Adrenal gland (tissue), 12 donors: ENCODE measurements around the gene C1orf216. TPM values are rescaled to one million over a fixed set of nuclear protein-coding genes. Genes with fewer than 3 reads are reported as not detected.

Experiments
- DNase-seq, 7 donors: peaks; one replicate each; pipeline ENCODE4 v3.0.0-alpha.2; 2019 to 2020
- H3K27ac ChIP-seq, 5 donors: fragments of 200-600 bp; sonication (generic) in 4 of 5; 1 replicate in 3 of 5; 2 replicates in 2 of 5; pipeline versions ENCODE4 v1.5.1 to v1.8.0; 2016 to 2020; ENCODE audit warnings: mild to moderate bottlenecking in 1 of 5
- H3K27me3 ChIP-seq: fragments of 200-600 bp; 2 replicates; pipeline ENCODE4 v1.8.0; 2021
- H3K36me3 ChIP-seq, 2 donors: fragments of 200-600 bp; replicated peaks in 1 of 2; 1 replicate in 1 of 2; 2 replicates in 1 of 2; pipeline versions ENCODE4 v1.5.1 to v1.8.0; 2018 to 2022
- H3K4me1 ChIP-seq, 2 donors: fragments of 200-600 bp; replicated peaks in 1 of 2; 1 replicate in 1 of 2; 2 replicates in 1 of 2; pipeline versions ENCODE4 v1.5.1 to v1.8.0; 2018 to 2021
- H3K4me3 ChIP-seq, 4 donors: fragments of 200-600 bp; sonication (generic) in 3 of 4; one replicate each; pipeline ENCODE4 v1.5.1; 2016 to 2018
- H3K9me3 ChIP-seq, 3 donors: fragments of 200-600 bp; sonication (generic) in 1 of 3; replicated peaks in 1 of 3; 1 replicate in 2 of 3; 2 replicates in 1 of 3; pipeline versions ENCODE4 v1.5.1 to v1.8.0; 2016 to 2021
- CTCF ChIP-seq, 6 experiments: fragments of 450-650 bp in 4 of 6; fragments of 200-600 bp in 2 of 6; sonication (generic) in 1 of 6; IDR thresholded peaks; 1 replicate in 5 of 6; 2 replicates in 1 of 6; pipeline versions ENCODE4 v1.5.1 to v1.8.0; 2016 to 2021; ENCODE audit warnings: antibody characterized with exemption in 6 of 6, mild to moderate bottlenecking in 2 of 6, moderate library complexity in 1 of 6
- POLR2A ChIP-seq, 2 donors: fragments of 450-650 bp; IDR thresholded peaks; one replicate each; pipeline ENCODE4 v1.6.1; 2017; ENCODE audit warnings: antibody characterized with exemption in 2 of 2, mild to moderate bottlenecking in 2 of 2, moderate library complexity in 1 of 2
- WGBS, 4 donors: extraction: QIAGEN DNeasy Blood & Tissue Kit in 2 of 4; methylation state at CpG; one replicate each; pipeline versions ENCODE4 v1.1.5 to v1.1.7; 2013 to 2017; 5-methylcytosine and 5-hydroxymethylcytosine counted together
- intact Hi-C, 2 donors: fragments of 100-400 bp; cut with DNase I; formaldehyde crosslinking; loops; one replicate each; pipeline versions ENCODE4 v1.14.1 to v1.15.0; 2022 to 2023
- polyA plus RNA-seq, 3 donors: library from polyadenylated mRNA; stranded (reverse); fragments of 200-250 nt in 2 of 3; fragments of 350-450 nt in 1 of 3; fragmentation: Illumina TruSeq in 1 of 3; extraction: RNeasy Lipid Tissue Mini Kit (QIAGEN cat#74804) in 1 of 3; gene quantifications; one replicate each; pipeline ENCODE4 v1.2.3, GENCODE V29; 2013 to 2014
- total RNA-seq, 9 donors: library from RNA; depleted of rRNA in 4 of 9; stranded (reverse); fragments of >200 nt in 4 of 9; fragments of 120-200 nt in 1 of 9; fragmentation: NEBNext Ultra II Directional in 1 of 9; extraction: Animal tissue kit (Norgen Biotek cat#: 25700) in 1 of 9; gene quantifications; one replicate each; pipeline versions ENCODE4 v1.1.0 to v1.2.4, GENCODE V29; 2013 to 2023
- donor health status: healthy with polysubstance abuse.
- donor health status: Bipolar disorder and iron deficiency.
- donor health status: DM: yes; HTN: yes; CAD: no.
- donor health status: DM: no; HTN: no; CAD: no.
- donor health status: DM: no; HTN: no; CAD: no.
- donor health status: DM: yes; HTN: yes; CAD: no.

Gene C1orf216
- total and polyA plus RNA-seq, 12 donors: 6.2 to 25.0 (median 13.9) TPM

- Histone ChIP-seq H3K36me3 (no peaks in the 10 kb centered on the region), H3K4me1 (no peaks in the 10 kb centered on the region), H3K4me3 (no peak overlapping the region), H3K27ac (no peak overlapping the region), H3K9me3 (no peaks in the 10 kb centered on the region), H3K27me3 (peaks cover 4% of the 10 kb centered on the region)
- DNase-seq: no peak
- intact Hi-C loops: no loop called here
- TF ChIP-seq CTCF (IDR thresholded peaks at IDR 0.05): no peak
- TF ChIP-seq POLR2A (IDR thresholded peaks at IDR 0.05): no peak
- WGBS, 4 donors: 74 to 85% (median 81%) methylated on average over 2 of the region's 2 CpGs
Measured at GRCh38 chr1:35666216-35666615, 52.5 kb downstream of the C1orf216 start.

Other genes starting within 250 kb of the C1orf216 start
- gene KIAA0319L, start 161.5 kb downstream of the C1orf216 start, total RNA-seq: 100 to 1,000 TPM in 3 of 9 donors, 10 to 100 TPM in 6; 53.8 to 278 (median 86.1) TPM
- gene KIAA0319L, start 161.5 kb downstream of the C1orf216 start, polyA plus RNA-seq: 10 to 100 TPM; 26.5 to 60.1 (median 29.2) TPM
- 10 to 100 TPM; 16.2 to 49.3 (median 43.1) TPM for gene NCDN, start 161.1 kb downstream of the C1orf216 start, total RNA-seq
- gene NCDN, start 161.1 kb downstream of the C1orf216 start, polyA plus RNA-seq: 10 to 100 TPM; 12.0 to 28.7 (median 18.3) TPM
- under 1 TPM in 6 of 9 donors, not detected in 3; 0.21 to 0.69 (median 0.46) TPM for gene TFAP2E, start 145.6 kb downstream of the C1orf216 start, total RNA-seq
- 1 to 10 TPM in 2 of 3 donors, not detected in 1; 1.6 to 2.1 TPM for gene TFAP2E, start 145.6 kb downstream of the C1orf216 start, polyA plus RNA-seq
- 10 to 100 TPM; 34.9 to 70.0 (median 52.0) TPM for gene PSMB2, start 77.4 kb downstream of the C1orf216 start, total RNA-seq
- gene PSMB2, start 77.4 kb downstream of the C1orf216 start, polyA plus RNA-seq: 100 to 1,000 TPM in 1 of 3 donors, 10 to 100 TPM in 2; 23.5 to 120 (median 25.3) TPM
- gene CLSPN, start 51.1 kb upstream of the C1orf216 start, total RNA-seq: 1 to 10 TPM in 3 of 9 donors, under 1 TPM in 5, not detected in 1; 0.12 to 5.8 (median 0.72) TPM
- gene CLSPN, start 51.1 kb upstream of the C1orf216 start, polyA plus RNA-seq: 1 to 10 TPM in 1 of 3 donors, under 1 TPM in 2; 0.10 to 1.3 (median 0.32) TPM
- gene AGO4, start 89.1 kb upstream of the C1orf216 start, total RNA-seq: 10 to 100 TPM in 2 of 9 donors, 1 to 10 TPM in 7; 4.0 to 12.0 (median 8.8) TPM
- 10 to 100 TPM in 1 of 3 donors, 1 to 10 TPM in 2; 6.0 to 10.4 (median 6.8) TPM for gene AGO4, start 89.1 kb upstream of the C1orf216 start, polyA plus RNA-seq
- 10 to 100 TPM; 17.0 to 51.1 (median 34.0) TPM for gene AGO1, start 164.3 kb upstream of the C1orf216 start, total RNA-seq
- 10 to 100 TPM in 1 of 3 donors, 1 to 10 TPM in 2; 4.5 to 20.8 (median 7.5) TPM for gene AGO1, start 164.3 kb upstream of the C1orf216 start, polyA plus RNA-seq
- 10 to 100 TPM in 8 of 9 donors, 1 to 10 TPM in 1; 8.3 to 32.2 (median 25.1) TPM for gene AGO3, start 212.2 kb upstream of the C1orf216 start, total RNA-seq
- 10 to 100 TPM in 1 of 3 donors, 1 to 10 TPM in 2; 3.7 to 16.7 (median 6.0) TPM for gene AGO3, start 212.2 kb upstream of the C1orf216 start, polyA plus RNA-seq